ENCODE measurements around the gene DIPK1B.

DNA sequence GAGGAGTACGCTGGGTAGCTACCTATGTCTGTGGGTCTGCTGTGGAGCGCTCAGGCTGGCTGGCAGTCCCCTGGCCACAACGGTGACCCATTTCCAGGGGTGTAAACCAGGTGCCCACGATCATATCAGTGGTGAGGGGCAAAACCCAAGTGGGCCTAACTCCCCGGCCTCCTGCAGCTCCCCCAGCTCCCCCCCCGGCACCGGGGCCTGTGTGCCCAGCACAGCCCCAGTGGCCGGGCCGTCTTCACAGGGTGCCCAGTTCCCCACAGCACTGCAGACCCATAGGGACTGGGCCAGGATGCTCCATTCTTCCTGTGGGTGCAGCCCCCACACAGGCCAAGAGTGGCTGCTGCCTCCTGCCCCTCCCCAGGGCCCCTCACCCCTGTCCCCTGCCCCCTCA lies 46.6 kb downstream of the DIPK1B start:
- TF ChIP-seq, protein P1, sequence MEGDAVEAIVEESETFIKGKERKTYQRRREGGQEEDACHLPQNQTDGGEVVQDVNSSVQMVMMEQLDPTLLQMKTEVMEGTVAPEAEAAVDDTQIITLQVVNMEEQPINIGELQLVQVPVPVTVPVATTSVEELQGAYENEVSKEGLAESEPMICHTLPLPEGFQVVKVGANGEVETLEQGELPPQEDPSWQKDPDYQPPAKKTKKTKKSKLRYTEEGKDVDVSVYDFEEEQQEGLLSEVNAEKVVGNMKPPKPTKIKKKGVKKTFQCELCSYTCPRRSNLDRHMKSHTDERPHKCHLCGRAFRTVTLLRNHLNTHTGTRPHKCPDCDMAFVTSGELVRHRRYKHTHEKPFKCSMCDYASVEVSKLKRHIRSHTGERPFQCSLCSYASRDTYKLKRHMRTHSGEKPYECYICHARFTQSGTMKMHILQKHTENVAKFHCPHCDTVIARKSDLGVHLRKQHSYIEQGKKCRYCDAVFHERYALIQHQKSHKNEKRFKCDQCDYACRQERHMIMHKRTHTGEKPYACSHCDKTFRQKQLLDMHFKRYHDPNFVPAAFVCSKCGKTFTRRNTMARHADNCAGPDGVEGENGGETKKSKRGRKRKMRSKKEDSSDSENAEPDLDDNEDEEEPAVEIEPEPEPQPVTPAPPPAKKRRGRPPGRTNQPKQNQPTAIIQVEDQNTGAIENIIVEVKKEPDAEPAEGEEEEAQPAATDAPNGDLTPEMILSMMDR (tag by site-specific recombination; IDR thresholded peaks at IDR 0.05): no peak
- TF ChIP-seq, protein P2, sequence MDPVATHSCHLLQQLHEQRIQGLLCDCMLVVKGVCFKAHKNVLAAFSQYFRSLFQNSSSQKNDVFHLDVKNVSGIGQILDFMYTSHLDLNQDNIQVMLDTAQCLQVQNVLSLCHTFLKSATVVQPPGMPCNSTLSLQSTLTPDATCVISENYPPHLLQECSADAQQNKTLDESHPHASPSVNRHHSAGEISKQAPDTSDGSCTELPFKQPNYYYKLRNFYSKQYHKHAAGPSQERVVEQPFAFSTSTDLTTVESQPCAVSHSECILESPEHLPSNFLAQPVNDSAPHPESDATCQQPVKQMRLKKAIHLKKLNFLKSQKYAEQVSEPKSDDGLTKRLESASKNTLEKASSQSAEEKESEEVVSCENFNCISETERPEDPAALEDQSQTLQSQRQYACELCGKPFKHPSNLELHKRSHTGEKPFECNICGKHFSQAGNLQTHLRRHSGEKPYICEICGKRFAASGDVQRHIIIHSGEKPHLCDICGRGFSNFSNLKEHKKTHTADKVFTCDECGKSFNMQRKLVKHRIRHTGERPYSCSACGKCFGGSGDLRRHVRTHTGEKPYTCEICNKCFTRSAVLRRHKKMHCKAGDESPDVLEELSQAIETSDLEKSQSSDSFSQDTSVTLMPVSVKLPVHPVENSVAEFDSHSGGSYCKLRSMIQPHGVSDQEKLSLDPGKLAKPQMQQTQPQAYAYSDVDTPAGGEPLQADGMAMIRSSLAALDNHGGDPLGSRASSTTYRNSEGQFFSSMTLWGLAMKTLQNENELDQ (tag by site-specific recombination; IDR thresholded peaks at IDR 0.05; ENCODE audit: low read depth): no peak
- TF ChIP-seq ZNF501 (tag by site-specific recombination; IDR thresholded peaks at IDR 0.05) (no peak), ZNF24 (tag by site-specific recombination; IDR thresholded peaks at IDR 0.05) (no peak), ZNF175 (tag by site-specific recombination; IDR thresholded peaks at IDR 0.05) (no peak), ZNF223 (tag by site-specific recombination; IDR thresholded peaks at IDR 0.05) (no peak), KLF16 (tag by site-specific recombination; IDR thresholded peaks at IDR 0.05) (no peak)
- TF ChIP-seq, protein P3, sequence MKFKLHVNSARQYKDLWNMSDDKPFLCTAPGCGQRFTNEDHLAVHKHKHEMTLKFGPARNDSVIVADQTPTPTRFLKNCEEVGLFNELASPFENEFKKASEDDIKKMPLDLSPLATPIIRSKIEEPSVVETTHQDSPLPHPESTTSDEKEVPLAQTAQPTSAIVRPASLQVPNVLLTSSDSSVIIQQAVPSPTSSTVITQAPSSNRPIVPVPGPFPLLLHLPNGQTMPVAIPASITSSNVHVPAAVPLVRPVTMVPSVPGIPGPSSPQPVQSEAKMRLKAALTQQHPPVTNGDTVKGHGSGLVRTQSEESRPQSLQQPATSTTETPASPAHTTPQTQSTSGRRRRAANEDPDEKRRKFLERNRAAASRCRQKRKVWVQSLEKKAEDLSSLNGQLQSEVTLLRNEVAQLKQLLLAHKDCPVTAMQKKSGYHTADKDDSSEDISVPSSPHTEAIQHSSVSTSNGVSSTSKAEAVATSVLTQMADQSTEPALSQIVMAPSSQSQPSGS (tag by site-specific recombination; IDR thresholded peaks at IDR 0.05; ENCODE audit: low read depth): no peak
- TF ChIP-seq, protein P4, sequence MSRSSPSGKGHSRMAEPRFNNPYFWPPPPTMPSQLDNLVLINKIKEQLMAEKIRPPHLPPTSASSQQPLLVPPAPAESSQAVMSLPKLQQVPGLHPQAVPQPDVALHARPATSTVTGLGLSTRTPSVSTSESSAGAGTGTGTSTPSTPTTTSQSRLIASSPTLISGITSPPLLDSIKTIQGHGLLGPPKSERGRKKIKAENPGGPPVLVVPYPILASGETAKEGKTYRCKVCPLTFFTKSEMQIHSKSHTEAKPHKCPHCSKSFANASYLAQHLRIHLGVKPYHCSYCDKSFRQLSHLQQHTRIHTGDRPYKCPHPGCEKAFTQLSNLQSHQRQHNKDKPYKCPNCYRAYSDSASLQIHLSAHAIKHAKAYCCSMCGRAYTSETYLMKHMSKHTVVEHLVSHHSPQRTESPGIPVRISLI (tag by site-specific recombination; IDR thresholded peaks at IDR 0.05): no peak
- TF ChIP-seq, protein P5, sequence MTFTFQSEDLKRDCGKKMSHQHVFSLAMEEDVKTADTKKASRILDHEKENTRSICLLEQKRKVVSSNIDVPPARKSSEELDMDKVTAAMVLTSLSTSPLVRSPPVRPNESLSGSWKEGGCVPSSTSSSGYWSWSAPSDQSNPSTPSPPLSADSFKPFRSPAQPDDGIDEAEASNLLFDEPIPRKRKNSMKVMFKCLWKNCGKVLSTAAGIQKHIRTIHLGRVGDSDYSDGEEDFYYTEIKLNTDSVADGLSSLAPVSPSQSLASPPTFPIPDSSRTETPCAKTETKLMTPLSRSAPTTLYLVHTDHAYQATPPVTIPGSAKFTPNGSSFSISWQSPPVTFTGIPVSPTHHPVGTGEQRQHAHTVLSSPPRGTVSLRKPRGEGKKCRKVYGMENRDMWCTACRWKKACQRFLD (tag by site-specific recombination; IDR thresholded peaks at IDR 0.05): no peak

All from HEK293 (cell line).